ENCODE measurements around the gene ATP9A.

GRCh38 chr20:51756653-51757052, 11.5 kb downstream of the ATP9A start:
- TF ChIP-seq, protein P1, sequence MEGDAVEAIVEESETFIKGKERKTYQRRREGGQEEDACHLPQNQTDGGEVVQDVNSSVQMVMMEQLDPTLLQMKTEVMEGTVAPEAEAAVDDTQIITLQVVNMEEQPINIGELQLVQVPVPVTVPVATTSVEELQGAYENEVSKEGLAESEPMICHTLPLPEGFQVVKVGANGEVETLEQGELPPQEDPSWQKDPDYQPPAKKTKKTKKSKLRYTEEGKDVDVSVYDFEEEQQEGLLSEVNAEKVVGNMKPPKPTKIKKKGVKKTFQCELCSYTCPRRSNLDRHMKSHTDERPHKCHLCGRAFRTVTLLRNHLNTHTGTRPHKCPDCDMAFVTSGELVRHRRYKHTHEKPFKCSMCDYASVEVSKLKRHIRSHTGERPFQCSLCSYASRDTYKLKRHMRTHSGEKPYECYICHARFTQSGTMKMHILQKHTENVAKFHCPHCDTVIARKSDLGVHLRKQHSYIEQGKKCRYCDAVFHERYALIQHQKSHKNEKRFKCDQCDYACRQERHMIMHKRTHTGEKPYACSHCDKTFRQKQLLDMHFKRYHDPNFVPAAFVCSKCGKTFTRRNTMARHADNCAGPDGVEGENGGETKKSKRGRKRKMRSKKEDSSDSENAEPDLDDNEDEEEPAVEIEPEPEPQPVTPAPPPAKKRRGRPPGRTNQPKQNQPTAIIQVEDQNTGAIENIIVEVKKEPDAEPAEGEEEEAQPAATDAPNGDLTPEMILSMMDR (IDR thresholded peaks at IDR 0.05) = no peak
- no peak for TF ChIP-seq POLR2A (IDR thresholded peaks at IDR 0.05)
